NCI-H774 (cell line): ENCODE measurements around the gene CADPS.
"Not testable (repeated sequence)": the region's sequence is repeated elsewhere in the genome, so short reads cannot be mapped to it uniquely, and the experiment has no call there.

Source experiments
- DNase-seq: peaks from one replicate; lab custom pipeline; 2025; lab: John Stamatoyannopoulos, UW

The CADPS gene

DNA sequence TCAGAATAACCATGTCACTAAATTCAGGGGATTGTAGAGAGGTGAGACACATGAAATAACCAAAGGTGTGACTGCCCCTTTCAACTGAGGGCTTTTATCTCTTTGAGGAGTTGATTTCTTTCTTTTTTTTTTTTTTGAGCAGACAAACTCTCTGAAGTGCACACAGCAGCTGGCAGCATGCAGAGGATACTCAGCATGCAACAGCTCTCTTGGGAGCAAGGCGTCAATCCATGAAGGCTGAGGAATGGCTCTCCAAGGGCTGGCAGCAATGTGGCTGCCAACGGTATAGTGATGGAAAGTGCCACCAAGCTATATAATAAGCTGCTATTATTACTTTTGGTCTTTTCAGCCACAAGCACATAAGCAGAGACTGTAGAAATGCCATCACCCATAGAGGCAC, 275.2 kb downstream of the CADPS start:
- DNase-seq: no peak

DNA sequence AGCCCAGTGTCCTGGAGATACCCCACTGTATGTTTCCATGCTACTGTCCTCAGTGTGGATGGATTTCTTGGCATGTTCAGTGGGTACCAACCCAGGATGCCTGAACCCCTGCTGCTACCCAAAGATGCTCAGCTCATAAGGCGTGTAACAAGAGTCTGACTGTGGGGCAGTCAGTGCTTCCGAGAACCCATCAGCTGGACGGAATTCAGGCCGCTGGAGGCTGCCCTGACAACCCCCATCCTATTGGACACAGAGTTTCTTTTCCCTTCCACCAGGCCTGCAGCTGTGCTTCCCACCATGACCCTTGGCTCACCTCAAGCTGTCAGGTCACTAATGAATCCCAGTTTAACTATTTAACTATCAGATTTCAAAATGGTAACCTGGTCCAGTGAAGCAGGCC, 277.7 kb downstream of the CADPS start:
- DNase-seq: no peak

DNA sequence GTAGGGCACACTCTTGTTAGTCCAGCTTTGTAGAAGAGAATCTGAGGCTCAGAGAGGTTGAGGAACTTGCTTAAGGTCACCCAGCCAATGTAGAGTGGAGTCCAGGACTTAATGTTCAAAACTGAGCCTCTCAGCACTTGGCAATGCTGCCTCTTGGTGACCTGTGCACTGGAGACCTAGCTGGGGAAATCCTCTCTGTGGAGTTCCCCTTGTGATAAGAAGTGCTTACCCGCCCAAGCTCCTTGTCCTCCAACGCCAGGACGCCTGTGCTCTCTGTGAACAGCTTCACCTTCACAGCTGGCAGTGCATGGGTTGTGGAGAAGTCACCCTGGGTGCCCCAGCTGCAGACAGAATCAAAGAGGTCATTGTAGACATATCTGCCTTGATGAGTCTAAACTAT, 282.8 kb downstream of the CADPS start:
- DNase-seq: no peak

DNA sequence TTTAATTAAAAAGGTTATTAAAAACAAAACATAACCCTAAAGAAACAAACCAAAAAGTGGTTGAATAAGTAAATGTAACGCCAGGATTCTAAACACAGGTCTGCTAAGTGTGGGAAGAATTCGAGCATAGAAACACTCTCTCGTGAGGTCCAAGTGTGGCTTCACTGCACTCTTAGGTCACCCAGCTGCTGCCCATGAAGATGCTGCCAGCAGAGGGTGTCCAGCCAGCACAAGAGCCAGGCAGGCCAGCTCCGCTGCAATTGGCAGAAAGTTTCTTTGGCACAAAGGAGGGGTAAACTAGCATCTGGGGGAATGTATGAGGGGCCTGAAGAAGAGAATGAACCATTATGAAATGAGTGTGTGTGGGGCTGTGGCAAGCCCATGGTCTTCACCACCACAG, 286.1 kb downstream of the CADPS start:
- no peak for DNase-seq

DNA sequence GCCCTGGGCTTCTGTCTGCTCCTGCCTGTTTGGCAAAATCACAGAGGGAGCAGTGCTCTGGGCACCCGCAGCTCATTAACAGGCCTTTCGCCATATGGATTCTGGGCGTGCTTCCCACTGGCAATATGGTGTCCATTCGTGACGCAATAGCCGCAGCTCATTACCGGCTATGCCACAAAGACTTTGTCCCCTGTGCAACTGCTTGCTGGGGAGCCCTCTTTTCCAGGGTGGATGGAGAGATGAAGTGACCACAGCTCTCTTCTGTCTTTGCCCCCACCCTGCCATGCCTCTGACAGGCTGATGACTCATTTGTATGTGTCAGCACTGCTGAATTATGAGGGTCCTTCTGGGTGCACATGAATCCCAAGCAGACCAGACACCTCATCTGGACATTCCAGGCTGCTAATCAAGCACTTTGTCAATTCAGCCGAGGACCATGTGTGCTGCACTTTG, 287.6 kb downstream of the CADPS start:
- no peak for DNase-seq

DNA sequence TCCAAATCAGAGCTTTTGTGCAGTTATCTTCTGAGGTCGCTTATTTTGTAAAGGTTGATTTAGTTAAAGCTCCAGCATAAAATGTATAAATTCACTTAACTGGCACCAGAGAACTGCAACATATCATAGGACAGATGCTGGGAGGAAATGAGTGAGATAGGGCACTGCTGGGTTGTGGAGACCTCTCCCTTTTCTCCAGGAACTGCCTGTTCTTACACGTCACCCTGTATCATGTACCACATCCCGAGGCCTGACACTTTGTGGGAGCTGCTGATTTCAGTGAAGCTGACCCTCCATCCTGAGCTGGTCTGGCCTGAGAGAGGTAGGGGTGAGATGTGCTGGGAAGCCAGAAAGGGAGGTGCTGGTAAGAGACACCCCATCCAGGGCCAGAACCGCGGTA, 288.0 kb downstream of the CADPS start:
- DNase-seq: no peak

DNA sequence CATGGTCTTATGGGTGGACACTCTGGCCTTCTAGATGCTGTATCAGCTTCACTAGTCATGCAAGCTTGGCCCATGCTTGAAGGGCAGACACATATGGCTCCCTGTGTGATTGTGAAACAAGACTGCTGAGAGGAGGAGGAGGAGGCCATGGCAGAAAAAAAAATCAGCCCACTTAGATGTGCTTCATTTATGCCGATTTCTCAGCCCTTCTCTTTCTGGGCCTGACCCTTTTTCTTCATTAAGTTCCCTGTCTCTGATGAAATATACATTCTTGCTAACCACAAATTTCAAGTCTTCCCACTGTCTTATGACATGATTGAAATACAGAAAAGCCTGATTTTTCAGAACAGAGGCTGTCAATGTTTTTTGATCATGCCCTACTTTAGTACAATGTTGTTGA, 288.9 kb downstream of the CADPS start:
- no peak for DNase-seq

DNA sequence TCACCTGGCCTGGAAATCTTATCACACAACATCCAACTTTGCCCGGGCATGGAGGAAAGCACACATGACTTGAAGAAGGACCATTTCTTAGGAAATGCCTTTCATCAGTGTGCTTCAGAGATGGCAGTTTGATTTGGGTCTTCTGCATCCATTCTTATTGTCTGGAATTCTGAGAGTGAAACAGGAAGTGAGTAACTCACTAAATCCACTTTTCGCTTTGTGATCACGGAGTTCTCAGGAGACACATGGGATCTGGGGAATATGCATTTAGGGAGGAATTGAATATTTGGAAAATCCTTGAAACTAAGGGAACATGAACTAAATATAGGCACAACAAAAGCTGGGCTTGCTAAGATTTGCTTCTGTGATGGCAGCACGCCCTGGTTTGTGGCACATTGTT, 289.4 kb downstream of the CADPS start:
- no peak for DNase-seq

DNA sequence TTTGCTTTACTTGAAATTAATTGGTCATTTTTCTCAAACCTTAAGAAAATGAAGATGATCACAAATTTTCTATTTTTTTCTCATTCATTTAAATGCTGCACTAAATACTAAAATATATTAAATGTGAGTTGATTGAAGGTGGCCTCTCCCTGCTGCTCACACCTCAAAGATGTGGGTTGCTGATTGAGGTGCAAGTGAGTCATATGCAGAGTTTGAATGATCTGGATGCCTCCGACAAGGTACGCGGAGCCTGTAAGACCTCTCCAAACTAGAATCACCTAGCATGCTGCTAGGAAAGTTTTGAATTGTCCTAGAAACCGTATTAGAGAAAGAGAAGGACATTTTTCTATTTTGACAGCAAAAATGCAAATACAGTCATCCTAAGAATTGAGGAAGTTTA, 290.6 kb downstream of the CADPS start:
- DNase-seq: no peak

DNA sequence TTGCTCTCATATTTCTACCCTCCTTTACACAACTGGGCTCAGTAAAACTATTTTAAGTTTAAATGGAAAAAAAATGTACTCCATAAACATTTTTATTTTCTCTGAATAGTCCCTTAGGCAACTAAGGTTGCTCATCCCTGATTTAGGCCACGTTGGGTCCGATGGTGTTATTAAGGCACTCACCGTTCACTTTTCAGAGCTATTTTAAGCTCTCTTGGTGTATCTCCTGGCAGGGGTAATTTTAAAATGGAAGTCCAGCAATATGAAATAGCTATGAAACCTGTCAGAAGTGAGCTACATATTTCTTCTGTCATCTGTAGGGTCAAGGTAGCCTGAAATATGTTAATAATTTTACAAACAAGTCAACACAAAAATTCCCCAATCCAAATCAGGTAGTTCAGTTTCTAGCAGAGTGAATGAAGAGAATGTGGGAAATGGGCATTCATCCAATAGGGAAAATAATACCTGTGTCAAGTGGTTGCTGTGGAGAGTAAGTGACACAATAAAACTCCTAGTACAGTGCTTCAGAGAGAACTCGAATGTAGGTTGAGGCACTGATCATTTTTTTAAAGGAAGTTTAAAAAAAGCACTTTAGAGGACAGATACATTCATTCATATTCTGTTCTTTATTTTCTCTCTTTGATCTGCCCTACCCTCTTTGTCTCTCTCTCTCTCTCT, 292.6 kb downstream of the CADPS start:
- no peak for DNase-seq

DNA sequence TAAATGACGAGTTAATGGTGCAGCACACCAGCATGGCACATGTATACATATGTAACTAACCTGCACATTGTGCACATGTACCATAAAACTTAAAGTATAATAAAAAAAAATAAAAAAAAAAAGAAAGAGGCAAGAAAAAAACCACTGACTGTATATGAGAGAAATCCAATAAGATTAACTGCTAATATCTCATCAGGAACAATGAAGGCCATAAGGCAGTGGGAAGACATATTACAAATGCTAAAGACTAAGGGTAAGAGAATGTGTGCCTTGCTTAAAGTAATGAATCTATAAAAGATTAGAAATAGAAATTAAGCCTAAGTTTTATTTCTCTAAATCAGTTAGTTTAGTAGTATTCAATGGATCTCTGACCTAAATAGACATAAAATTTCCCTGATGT, 294.7 kb downstream of the CADPS start:
- not testable (repeated sequence) for DNase-seq

DNA sequence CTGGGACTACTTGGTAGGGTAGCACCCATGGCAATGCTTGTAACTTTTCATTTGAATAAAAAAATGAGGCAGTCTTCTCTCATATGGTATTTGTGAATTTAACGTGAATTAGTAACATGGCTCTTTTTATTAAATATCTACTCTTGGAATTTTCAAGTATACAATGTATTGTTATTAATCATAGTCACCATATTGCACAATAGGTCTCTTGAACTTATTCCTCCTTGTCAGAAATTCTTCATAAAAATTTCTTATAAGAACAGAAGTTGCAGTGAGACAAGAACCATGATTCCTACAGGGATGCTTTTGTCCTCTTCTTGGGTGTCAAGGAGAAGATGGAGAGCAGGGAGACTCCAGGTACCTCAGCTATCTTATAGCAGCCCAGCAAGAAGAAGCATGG, 298.1 kb downstream of the CADPS start:
- DNase-seq: no peak

DNA sequence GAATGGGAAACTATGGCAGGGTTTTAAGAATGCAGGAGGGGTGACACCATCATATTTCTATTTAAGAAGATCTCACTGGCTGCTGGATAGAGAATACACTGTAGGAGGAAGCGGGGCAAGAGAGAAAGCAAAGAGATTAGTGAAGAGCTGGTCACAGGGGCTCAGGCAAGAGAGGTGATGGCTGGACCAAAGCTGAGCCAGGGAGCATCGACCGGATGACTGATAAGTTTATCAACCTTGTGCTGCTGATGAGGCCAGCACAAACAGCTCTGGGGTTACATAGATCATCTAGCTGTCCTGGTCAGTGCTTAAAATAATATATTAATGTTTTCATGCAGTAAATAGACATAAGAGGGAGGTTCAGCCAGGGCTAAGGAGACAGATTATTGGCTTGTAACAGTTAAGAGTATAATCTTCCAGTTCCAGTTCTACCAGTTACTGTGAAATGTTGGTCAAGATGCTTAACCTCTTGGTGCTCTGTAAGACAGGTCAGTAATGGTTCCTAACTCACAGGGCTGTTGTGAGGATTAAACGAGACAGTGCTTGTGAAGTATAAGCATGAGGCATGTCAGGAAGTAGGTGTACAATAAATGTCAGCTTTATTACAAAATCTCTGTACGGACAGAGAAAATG, 300.8 kb downstream of the CADPS start:
- DNase-seq: no peak

DNA sequence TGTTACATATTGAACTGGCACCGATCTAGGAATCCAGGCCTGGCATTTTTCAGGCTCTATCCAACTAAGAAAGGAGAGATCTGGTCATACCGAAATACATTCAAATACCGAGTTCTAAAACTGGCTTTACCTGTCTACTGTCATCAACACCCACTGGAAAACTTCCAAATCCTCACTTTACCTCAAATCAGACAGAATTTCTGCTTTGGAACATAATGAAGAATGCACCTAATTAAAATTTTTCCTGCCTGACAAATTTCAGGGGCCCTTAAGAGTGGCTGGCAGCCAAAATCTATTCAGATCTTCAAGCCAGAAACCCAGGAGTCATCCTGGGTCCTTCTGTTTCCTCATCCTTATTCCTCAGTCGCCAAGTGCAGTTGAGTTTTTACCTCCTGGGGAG, 303.3 kb downstream of the CADPS start:
- no peak for DNase-seq

DNA sequence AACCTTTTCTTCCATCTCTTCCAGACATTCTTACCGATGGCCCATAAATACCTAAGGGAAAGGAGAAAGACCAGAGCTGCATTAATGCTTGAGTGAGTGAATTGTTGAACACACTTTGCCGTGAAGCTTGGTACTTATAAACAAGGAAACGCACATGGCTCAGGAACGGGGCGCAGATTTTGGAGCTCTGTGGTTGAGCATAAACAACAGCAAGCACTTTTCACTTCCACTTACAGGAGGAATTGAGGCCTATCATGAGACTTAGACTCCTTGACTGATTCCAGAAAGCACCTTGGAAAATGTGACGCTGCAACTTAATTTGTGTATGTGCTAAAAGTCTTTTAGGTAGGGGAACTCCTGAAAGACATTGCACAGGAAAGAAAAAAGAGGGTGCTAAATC, 304.3 kb downstream of the CADPS start:
- no peak for DNase-seq

DNA sequence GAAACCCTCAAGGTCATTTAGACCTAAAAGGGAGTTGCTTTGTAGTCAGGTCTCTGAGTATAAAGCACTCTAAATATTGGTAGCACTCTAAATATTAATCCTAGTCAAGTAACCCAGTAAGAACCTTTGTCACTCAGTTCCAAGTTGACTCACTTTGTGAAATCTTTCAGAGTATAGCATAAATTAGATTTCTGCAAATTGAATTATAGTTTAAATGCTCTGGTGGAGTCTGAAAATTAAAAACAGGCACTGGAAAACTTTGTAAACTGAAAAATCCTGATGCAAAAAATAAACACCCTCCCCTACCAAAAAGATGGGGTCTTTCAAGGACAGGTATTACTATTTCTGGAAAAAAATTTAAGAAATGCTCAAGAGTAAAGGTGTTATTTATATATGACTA, 305.6 kb downstream of the CADPS start:
- no peak for DNase-seq

DNA sequence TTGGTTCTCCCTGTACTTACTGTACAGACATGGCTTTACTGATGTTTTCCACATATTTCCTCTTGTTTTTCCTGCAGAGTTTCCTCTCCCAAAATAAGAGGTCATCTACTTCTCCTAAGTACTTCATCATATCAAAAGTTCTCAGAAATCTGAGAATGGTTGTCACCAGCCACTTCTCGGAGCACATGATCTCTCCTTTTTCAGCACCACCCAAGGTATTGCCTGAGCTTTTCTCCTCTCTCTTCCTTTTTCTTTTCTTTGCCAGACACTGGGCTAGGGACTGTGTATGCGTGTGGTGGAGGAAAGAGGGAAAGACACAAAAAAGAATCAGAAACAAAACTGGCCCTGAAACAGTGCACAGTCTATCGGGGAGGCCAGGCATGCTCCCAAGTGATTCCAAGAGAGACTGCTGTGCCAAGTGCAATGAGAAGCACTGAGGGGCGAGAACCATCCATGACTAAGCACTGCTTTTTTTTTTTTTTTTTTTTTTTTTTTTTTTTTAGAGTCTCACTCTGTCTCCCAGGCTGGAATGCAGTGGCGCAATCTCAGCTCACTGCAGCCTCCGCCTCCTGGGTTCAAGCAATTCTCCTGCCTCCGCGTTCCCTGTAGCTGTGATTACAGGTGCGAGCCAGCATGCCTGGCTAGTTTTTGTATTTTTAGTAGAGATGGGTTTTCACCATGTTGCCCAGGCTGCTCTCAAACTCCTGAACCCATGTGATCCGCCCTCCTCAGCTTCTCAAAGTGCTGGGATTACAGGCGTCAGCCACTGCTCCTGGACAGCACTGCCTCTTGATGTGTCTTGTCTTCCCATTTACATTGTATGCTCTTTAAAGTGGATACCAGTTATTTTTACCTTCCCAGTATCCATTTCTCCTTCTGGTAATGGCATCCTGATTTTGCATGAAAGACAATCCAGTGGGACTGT, 307.9 kb downstream of the CADPS start:
- DNase-seq: no peak

DNA sequence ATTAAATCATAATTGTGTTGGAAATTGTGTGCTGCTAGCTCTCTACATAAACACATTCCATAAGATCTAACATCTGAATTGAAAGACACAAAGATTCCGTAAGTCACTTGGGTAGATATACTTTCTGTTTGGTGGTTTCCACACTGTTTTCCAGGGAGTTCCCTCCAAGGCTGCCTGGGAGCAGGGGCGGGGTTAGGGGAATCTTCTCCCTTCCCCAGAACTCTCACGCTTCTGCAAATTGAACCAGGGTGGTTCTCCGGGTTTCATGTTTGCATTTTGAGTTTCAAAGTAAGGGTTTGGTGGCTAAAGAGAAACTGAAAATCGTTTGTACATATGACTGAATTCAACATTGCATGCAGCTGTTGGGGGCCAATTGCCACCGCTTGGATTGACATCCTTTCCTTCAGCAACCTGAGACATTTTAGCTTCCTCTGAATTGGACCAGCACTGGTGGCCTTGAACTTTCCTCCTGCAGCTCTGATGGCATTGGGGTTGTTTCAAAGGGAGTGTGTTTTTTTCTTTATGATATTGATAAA, 309.1 kb downstream of the CADPS start:
- DNase-seq: no peak

DNA sequence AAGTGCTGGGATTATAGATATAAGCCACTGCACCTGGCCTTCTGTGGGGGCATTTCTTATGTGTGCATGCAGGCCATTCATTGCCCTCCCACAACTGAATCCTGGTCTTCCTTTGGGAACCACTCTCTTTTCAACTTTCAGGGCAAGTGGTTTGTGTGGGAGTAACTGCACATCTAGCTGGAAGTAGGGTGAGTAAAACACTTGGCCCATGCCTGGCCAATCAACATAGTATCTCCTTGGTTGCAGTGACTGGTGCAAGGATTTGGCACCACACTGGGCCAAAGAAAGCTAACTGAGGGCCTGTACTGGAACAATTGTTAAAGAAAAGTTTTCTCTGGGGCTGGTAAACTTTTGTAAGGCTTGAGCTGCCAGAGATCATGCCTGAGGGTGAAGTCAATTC, 312.6 kb downstream of the CADPS start:
- no peak for DNase-seq

DNA sequence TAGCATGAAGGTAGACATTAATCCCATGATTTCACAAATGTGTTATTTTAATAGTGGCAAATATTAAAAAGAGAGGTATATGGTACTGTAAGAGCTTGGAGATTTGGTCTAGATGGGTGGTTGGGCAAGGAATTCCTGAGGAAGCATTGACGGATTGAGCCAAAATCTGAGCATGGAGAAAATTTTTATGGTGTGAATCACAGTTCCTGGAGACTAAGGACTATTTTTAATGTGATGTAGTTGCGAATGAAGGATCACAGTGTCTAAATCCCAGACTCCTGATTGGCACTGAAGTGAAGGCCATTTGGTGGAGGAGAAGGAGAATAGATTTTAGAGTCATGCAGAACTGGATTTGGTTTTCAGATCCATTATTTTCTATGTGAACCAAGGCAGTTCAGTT, 313.2 kb downstream of the CADPS start:
- no peak for DNase-seq

DNA sequence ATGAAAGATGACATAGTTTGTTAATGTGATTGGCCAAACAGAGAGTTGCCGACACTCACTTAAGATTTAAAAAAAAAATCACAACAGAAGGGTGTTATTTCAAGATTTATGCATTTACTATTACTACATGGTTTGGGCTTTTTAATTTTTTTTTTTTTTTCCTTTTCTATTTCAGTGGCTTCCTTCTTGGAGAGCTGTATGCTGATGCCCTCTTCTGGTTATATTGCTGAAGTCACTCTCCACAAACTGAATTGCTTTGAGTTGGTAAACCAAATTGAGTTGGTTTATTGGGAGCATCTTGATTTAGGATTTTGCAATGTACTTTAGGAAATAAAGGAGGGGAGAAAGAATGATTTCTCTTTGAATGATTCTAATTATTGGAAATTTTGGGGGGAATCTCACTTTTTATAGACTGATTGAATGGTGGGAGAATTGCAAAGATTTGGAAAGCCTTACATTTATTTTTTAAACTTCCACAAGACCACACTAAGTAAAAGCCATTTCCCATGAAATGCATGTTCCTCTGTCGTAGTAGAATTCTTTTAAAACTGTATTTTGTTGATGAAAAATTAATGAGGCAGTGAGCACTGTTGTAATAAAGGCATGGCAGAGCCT, 315.3 kb downstream of the CADPS start:
- DNase-seq: no peak

DNA sequence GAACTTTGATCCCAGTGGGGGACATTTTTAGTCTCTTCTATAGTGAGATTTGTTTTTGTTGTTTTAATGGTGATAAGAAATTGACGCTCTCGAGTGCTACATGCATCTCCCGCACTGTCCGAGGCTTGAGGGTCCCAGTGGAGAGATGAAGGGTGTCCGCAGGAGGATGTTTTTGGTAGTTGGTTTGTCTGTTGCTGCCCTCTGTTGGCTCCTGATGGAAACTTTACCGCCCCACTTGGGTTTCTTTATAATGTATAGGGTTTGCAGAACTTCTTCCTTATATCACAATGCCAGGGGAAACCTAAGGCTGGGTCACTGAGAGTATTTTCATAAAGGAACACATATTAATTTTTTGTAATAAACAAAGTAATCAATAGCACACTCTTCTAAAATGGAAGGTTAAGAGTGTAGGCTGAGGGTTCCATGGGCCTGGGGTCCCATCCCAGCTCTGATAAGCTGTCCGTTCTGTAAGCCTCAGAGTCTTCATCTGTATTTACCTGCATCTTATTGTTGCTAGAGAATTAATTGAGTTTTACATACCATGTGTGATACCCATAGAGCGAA, 316.6 kb downstream of the CADPS start:
- no peak for DNase-seq
